Upper lobe of left lung (tissue), 4 donors: Measurements from ENCODE around the gene UGDH.

Experiments used
- EP300 ChIP-seq, 4 donors: sonication (generic); formaldehyde crosslinking; IDR thresholded peaks; one replicate each; pipeline ENCODE4 v1.5.1; 2017; ENCODE audit warnings: antibody characterized with exemption in 4 of 4, control low read depth in 2 of 4
- POLR2A ChIP-seq, 4 donors: fragments of 450-650 bp; IDR thresholded peaks; one replicate each; pipeline ENCODE4 v1.5.1; 2016 to 2017; ENCODE audit warnings: antibody characterized with exemption in 4 of 4, mild to moderate bottlenecking in 2 of 4
- POLR2AphosphoS5 ChIP-seq, 2 donors: sonication (generic); formaldehyde crosslinking; IDR thresholded peaks; one replicate each; pipeline ENCODE4 v1.5.1; 2017; ENCODE audit warnings: antibody characterized with exemption in 2 of 2
- TF ChIP-seq, protein P1 (sequence below), 6 experiments: fragments of 450-650 bp in 4 of 6; fragments of 200-600 bp in 2 of 6; sonication (generic) in 2 of 6; IDR thresholded peaks; one replicate each; pipeline ENCODE4 v1.5.1; 2016 to 2019; ENCODE audit warnings: antibody characterized with exemption in 6 of 6

GRCh38 chr4:39530682-39531081, 3.4 kb upstream of the UGDH start:
- TF ChIP-seq, protein P1, sequence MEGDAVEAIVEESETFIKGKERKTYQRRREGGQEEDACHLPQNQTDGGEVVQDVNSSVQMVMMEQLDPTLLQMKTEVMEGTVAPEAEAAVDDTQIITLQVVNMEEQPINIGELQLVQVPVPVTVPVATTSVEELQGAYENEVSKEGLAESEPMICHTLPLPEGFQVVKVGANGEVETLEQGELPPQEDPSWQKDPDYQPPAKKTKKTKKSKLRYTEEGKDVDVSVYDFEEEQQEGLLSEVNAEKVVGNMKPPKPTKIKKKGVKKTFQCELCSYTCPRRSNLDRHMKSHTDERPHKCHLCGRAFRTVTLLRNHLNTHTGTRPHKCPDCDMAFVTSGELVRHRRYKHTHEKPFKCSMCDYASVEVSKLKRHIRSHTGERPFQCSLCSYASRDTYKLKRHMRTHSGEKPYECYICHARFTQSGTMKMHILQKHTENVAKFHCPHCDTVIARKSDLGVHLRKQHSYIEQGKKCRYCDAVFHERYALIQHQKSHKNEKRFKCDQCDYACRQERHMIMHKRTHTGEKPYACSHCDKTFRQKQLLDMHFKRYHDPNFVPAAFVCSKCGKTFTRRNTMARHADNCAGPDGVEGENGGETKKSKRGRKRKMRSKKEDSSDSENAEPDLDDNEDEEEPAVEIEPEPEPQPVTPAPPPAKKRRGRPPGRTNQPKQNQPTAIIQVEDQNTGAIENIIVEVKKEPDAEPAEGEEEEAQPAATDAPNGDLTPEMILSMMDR (IDR thresholded peaks at IDR 0.05), result no peak
- TF ChIP-seq EP300 (IDR thresholded peaks at IDR 0.05) (no peak), POLR2A (IDR thresholded peaks at IDR 0.05) (no peak), POLR2AphosphoS5 (IDR thresholded peaks at IDR 0.05) (no peak)
